GM10847 (cell line): ENCODE results near the gene SORCS1.

Source experiments
- POLR2A ChIP-seq: IDR thresholded peaks from 2 replicates; pipeline ENCODE4 v1.6.1; 2011; ENCODE audit not compliant: insufficient read length; ENCODE audit errors: extremely low read depth

The SORCS1 gene

DNA sequence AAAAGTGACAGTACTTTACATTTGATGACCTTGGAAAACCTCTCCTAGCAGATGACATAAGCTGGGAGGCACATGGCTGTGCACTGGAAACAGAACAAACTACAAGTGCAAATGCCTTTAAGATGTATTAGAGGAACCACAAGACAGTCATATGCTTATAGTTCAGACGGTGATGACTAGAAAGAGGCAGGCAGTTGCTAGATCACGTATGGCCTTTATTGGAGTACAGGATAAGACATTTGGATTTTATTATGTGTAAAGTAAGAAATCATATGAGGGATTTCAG, 290.0 kb downstream of the SORCS1 start:
- no peak for TF ChIP-seq POLR2A

DNA sequence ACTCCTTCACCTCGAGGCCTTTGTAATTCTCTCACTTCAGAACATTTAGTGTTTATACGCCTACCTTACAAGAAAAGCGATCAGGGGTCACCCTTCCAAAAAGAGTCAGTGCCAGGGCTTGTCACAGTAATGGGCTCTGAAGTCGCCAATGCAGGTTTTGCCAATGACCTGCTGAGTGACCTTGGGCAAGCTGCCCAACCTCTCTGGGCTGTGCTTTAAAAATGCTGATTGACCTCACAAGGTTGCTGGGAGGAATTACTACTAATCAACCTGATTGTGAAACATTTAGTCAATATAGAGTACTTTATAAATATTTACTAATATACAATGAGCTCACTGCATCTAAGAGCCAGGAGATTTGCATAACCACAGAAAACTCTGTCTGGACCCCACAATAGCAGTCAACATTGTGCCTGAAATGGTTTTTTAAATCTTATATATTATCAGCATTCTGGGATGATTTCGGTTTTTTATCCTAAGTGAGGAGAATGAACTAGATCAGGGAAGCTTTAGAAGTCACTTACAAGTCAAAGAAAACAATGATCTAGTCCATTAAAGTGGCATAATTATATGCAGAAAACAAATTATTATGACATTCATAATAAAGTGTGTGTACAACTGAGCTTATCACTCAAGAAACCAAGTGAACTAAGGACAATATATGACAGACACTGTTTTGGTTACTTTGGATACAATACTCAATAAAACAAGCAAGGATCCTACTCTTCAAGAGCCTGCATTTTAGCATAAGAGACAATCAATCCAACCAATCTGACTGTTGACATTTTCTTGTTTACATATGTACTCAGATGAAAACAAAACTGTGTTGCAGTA, 290.5 kb downstream of the SORCS1 start:
- no peak for TF ChIP-seq POLR2A

DNA sequence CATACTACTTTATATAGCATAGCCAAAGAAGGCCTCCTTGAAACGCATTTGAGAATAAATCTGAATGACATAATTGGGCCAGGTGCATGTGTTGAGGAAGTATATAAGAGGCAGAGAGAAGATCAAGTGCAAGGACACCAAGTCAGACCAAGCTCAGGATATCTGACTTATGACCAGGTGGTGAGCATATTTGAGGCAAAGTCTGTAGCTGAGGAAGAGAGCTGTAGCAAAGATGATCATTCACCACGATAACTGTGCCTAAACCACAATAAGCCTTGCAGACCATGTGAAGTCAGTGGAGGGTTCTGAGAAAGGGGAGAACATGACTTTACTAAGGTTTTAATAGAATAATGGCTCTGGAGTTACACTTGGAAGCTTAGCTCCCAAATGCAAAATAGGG, 292.3 kb downstream of the SORCS1 start:
- no peak for TF ChIP-seq POLR2A

DNA sequence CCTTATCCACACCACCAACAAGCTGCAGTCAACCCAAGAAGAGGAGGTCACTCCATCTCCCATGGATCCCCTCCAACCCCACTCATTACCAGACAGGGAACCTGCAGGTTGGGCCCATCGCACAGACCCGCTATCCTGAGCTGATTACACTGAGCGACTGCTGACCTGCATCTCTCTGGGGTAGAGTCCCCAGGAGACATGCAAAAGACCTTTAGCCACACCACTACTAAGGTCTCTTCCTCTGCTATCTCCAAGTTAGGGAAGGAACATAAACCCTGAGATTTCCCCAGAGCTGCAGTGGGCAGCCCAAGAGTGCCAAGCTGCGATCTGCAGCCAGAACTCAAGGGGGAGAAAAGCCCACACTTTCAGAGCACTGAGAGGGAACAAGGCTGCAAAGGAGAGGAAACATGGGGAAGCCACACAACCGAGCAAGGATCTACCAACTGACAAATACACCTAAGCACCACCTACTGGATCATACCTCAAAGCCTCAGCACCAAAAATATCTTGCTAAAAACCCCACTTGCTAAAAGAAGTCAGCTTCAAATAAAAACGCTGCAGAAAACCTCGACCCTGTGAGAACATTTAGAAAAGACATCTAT, 298.2 kb downstream of the SORCS1 start:
- no peak for TF ChIP-seq POLR2A

DNA sequence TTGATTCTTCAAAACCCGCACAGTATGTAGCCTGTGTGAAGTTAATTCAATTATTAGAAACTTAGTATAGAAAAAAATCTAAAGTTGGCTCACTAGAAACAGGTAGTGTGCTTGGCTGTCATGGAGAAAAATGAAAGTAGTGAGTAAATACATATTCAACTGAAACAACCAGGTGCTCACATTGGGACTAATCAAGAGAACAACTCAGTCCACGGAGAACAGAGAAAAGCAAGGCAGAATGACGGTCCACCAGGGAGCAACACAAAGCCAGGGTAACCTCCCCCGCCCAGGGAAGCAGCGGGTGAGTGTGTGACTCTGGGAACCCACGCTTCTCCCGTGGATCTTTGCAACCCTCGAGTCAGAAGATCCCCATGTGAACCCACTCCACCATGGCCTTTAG, 300.5 kb downstream of the SORCS1 start:
- no peak for TF ChIP-seq POLR2A

DNA sequence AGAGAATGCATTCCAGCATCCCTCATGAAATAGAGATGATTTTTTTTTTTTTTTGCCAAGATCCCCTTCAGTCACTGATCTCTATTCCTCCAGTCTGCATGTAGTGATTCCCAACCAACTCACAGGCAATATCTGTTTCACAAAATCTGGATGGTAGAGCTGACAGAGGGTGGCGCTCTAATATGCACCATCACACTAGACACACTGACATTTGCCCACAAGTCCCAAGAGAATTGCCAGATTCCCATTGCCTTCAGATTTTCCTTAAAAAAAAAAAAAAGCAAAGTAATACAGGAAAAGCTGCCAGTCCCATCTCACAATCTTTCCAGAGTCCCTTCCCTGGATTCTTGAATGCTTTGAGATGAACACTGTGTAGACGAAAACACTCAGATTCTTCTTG, 301.0 kb downstream of the SORCS1 start:
- TF ChIP-seq POLR2A = no peak

DNA sequence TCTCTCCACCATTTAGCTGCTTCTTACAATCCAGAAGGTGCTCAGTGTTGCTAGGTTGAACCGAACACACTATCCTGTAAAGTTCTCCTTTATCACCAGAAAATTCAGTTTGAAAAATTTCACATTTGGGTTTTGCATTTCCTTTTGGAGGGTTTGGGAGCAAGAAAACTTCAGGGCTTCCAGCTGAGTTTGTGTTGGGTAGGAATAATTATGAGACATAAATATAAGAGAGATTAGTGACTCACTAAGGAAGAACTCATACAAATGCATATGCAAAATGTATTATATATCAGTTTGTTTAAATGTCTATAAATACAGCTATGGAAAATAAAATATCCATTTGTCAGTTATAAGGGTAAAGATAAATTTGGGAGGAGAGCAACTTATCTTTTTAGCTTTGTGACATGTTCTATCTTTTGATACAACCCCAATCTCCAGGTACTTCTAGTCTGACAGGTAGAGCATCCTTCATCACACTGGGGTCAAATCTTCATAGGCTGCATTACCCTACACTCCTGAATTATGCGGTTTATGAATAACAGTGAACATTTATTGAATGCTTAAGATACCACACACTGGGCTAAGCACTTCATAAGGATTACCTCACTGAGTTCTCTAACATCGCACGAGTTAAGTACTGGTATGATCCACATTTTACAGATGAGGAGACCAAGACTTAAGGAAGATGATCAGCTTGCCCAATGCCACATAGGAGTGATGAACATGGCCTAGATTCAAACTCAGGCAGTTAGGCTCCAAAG, 304.4 kb downstream of the SORCS1 start:
- no peak for TF ChIP-seq POLR2A

DNA sequence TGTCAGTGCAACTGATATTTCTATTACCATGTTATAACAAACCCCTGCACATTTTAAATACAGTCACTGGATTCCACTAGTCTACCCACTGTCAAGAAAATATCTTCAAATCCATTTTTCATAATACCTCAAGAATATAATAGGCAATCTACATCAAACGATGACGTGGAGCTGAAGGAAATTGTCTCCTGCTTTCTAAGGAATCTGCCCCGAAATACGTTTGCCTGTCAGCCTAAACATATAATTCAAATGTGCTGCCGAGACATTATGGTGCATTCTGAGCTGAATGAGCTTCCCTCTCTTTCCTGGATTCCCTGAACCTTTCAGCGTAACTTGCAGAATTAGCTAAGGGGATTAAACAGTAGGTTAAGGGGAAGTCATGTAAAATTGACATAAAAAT, 306.8 kb downstream of the SORCS1 start:
- TF ChIP-seq POLR2A = no peak

DNA sequence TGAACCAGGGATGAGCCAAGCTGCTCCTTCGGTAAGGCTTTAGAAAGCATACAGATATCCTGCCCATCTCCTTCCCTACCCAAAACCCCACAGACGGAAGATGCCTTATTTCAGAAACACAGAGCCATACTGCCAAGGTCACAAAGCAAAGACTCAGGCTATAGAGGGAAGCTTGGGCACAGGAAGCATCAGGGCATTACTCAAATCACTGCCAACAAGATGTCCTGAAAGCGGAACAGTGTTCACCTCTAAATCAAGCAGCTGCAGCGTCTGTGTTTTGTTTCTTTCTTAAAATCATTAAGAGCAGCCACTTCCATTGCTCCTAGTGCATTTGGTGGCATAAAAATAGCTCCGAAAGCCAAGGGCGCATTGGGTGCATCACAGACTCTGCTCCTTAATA, 307.3 kb downstream of the SORCS1 start:
- TF ChIP-seq POLR2A = no peak

DNA sequence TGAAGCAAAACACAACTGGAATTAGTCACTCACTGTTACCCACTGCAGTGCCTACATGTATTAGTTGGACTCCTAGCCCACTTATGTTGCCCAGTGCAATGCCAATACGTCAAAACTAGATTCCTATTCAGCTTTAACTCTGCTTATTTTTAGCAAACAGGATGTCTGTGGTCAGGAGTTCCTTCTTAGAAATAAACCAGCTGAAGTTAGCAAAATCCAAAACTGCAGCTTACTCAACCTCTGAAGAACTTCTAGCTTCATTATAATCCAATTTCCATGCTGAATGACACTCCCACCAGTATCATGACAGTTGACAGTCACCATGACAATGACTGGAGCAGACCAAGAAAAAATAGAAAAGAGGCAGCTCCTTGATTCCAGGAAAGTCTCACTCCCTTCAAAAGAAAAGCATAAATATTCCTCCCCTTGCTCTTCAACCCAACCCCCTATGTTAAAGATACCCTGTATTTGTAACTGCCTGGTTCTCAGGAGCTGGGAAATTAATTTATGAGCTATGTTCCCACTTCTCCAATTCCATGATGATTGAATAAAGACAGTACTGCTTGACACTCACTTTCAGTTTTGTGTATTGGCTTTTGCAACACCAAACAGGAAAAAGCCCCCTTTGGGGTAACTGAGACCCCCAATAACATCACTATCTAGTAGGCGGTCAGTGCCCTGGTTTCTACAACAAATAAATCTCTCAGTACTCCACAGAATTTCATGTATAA, 327.4 kb downstream of the SORCS1 start:
- TF ChIP-seq POLR2A = no peak

DNA sequence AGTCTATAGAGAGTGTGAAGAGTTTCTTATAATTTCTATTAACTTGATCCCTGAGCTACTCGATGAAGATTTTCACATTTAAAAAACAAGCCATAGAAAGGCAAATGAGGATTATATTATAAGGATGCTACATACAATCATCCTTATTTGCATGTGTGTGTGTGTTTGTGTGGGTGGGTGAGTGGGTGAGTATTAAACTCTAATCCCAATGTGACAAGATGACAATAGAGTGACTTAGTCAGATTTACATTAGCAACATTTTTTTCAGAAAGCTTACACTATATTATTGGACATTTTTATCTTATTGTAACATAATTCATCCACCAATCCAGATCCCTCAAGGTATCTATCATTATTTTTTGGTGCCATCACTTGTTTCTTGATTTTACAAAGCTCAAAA, 331.7 kb downstream of the SORCS1 start:
- TF ChIP-seq POLR2A = no peak

DNA sequence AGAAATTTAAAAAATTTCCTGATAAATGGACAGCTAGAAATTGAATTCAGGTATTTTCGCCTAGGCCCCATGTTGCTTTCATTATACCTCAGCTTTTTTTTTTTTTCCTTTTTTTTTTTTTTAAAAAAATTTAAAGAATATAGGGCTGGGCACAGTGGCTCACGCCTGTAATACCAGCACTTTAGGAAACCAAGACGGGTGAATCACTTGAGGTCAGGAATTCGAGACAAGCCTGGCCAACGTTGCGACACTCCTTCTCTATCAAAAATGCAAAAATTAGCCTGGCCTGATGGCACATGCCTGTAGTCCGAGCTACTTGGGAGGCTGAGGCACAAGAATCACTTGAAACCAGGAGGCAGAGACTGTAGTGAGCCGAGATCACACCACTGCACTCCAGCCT, 334.0 kb downstream of the SORCS1 start:
- no peak for TF ChIP-seq POLR2A

DNA sequence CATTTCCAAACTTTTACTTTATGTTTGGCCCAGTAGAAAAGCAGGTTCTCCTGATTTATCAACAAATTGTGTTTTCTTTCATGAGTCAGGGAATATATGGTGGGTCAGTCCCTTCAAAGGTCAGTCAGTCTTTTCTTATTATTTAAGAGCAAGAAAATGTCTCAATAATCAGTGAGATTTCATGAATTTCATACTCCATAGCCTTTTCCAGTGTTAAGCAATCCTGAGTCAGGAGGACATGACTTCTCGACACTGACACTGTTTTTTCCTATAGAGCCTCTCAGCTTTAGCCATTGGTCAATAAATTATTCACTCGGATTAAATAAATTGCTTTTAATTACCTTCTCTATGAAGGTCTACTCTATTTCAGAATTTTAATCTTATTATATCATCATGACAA, 334.5 kb downstream of the SORCS1 start:
- no peak for TF ChIP-seq POLR2A

DNA sequence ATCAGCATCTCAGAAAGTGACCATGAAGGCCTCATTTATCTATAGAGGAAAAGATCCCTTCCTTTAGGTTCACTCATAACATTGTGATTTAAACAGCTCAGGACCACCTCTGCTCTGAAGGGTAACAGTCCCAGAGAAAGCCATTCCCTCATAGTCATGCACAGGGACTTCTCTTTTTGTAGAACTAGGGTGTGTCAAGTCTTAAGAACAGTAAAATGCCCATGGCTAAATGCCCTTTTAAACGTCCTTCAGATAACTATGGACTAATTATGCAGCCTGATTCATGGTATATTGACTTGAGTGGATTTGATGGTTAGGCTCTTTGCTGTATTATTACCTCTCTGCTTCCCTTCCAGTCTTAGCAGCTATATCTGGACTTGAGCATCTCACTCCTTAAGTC, 337.8 kb downstream of the SORCS1 start:
- TF ChIP-seq POLR2A = no peak

DNA sequence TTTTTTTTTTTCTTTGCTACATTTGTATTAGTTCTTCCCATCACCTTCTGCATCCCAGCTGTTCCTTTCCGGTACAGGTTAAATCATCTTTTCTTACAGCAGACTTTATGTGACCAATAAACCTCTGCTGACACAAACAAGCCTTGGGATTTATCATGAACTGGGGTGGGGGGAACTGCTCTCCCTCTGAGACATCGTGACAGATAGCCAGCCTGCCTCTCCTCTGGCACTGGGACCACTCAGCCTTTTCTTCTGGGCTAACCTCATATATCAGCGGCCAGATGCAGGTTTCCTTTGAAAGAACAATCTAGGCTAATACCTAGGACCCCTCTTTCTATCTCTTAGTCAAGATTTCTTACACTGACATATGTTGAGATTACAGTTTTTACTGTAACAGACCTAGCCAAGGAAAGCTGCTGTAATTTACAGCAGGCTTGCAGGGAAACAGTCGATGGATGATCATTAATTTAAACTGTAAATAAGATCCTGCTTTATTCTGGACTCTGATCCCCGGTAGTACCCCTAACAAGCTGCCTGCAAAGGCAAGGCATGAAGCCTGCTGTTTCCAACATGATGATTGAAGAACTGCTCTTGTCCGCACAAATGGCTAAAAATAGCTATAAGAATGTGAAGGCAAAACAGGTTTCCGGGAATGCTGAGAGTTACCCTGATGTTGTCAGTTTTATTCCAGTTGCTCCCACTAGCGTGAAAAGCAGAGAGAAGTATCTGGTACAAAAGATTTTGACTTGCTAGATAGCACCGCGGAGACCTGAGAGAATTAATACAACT, 338.7 kb downstream of the SORCS1 start:
- no peak for TF ChIP-seq POLR2A
